GM21381 (cell line): ENCODE data around the gene RUNDC3A.
"Not testable (repeated sequence)": the region's sequence is repeated elsewhere in the genome, so short reads cannot be mapped to it uniquely, and the experiment has no call there.

ENCODE experiments used
- ATAC-seq: cut with Tn5 transposase; IDR thresholded peaks from one replicate; pipeline ENCODE4 v1.9.1; 2021; ENCODE audit warnings: mild to moderate bottlenecking, moderate library complexity; ENCODE audit not compliant: unreplicated experiment

Gene RUNDC3A

DNA sequence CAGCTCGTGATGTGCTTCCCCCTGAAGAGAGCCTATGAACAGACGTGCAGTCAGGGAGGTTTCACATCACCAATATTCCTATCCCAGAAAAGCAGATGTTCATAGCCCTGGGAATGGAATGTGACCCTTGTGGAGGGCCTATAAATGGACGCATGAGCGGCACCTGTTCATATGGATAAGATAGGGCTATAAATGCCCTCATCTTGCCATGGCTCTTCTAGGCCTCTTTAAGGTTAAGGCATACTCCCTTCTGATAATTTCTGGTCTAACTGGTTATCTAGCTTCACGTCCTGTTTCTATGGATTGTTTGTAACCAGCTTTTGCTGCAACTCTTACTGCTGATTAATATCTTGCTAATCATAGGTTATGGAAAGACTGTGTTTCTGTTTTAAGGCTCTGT is 32.2 kb downstream of the RUNDC3A start:
- ATAC-seq = not testable (repeated sequence)

DNA sequence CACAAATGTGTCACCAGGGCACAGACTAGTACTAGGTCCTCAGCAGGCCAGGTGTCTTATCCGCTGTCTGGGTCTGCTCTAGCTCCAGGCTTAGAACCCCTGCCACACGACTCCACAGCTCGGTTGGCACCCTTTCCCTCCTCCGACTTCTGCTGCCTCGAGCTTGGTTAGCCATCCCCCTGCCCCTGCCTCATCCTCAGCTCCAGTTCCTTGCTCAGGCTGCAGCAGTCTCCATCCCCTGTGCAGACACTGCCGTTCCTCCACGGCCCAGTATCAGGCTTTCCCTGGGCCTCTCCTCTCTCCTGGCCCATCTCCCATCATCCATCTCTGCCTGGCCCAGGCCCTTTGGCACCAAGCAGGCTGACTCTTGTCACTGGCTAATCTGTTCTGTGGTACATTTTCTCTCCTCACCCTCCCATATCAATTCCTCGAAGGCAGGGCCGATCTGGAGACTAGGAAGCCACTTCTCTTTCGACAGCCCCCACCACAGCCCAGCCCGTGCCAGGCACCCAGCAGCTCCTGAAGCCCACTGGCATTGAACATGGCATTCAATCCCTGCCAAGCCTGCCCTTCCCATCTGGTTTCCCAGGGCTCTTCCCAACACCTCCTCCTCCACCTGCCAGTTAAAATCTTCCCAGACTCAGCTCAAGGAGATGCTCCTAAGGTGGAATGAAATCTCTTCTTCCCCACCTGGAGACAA is 35.3 kb downstream of the RUNDC3A start:
- ATAC-seq = no peak

DNA sequence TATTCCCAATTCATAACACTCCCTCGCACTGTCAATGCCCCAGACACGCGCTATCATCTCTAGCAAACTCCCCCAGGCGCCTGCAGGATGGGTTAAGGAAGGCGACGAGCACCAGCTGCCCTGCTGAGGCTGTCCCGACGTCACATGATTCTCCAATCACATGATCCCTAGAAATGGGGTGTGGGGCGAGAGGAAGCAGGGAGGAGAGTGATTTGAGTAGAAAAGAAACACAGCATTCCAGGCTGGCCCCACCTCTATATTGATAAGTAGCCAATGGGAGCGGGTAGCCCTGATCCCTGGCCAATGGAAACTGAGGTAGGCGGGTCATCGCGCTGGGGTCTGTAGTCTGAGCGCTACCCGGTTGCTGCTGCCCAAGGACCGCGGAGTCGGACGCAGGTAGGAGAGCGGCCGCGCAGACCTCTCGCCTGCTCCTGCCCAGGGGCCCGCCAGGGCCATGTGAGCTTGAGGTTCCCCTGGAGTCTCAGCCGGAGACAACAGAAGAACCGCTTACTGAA is 36.6 kb downstream of the RUNDC3A start, which contains the start of gene GRN:
Gene GRN (plus strand): TSS at position 364 of the 515 bp plus-strand sequence. CDS start 3,863 bp downstream, outside the sequence.
- ATAC-seq = peak; percentile 64

DNA sequence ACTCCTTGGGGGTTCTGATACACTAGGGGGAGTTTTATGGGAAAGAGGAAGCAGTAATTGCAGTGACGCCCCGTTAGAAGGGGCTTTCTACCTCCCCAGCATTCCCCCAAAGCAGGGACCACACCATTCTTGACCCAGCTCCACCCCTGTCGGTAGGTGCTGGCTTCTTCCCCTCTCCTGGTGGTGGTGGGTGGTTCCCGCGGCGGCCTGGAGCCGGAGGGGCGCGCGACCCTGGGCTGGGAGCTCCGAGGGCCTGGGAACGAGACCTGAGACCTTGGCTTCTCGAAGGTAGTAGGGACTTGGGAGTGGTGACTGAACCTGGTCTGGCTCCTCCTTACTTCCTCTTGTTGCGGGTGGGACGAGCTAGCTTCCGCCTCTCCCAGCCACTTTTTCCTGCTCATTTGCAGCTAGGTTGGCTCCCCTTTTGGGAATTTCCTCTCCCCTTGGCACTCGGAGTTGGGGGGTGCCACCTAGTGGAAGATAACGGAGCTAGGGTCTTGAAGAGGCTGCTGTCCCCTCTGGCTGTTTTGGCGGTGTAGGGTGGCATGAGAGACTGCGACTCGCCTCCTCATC is 37.1 kb downstream of the RUNDC3A start:
- ATAC-seq = peak; percentile 8

DNA sequence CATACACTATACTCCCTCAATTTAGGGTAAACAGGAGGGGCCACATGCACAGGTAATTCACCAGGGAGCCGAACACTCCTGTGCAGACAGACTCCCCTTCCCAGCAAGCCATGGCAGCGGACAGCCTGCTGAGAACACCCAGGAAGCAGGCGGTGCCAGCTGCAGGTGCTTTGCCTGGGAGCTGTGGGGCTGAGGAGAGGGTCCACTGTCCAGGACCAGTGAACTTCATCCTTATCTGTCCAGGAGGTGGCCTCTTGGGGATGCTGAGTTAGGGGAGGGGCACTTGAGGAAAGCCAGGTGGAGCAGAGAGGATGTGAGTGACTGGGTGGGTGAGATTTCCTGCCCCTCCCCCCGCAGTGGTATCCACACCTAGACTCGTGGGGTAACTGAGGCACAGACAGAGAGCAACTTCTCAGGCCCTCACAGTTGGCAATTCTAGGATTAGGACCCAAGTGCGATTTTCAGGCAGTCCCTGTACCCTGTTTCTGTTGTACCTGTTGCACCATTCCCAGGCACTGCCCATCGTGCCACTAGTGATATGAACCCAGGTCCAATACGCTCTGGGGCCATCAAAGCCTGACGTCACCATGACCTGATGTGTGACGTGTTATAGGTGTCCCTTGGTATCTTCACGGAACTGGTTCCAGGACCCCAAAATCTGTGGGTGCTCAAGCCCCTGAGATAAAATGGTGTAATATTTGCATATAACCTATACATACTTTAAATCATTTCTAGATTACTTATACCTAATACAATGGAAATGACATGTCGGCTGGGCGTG is 37.9 kb downstream of the RUNDC3A start:
- no peak for ATAC-seq

DNA sequence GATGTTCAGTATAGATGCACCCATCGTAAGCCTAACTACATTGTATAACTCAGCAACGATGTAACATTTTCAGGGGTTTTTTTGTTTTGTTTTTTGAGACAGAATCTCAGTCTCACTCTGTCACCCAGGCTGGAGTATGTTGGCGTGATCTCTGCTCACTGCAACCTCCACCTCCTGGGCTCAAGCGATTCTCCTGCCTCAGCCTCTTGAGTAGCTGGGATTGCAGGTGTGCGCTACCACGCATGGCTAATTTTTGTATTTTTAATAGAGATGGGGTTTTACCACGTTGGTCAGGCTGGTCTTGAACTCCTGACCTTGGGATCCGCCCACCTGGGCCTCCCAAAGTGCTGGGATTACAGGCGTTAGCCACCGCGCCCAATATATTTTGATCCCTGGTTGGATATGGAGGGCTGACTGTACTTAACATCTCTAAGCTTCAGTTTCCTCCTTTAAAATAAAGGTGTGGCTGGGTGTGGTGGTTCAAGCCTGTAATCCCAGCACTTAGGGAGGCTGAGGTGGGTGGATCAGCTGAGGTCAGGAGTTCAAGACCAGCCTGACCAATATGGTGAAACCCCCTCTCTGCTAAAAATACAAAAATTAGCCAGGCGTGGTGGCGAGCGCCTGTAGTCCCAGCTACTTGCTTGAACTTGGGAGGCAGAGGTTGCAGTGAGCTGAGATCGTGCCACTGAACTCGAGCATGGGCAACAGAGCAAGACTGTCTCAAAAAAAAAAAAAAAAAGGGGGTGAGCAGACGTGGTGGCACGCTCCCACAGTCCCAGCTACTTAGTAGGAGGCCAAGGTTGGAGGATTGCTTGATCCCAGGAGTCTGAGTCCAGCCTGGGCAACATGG is 39.0 kb downstream of the RUNDC3A start:
- not testable (repeated sequence) for ATAC-seq

DNA sequence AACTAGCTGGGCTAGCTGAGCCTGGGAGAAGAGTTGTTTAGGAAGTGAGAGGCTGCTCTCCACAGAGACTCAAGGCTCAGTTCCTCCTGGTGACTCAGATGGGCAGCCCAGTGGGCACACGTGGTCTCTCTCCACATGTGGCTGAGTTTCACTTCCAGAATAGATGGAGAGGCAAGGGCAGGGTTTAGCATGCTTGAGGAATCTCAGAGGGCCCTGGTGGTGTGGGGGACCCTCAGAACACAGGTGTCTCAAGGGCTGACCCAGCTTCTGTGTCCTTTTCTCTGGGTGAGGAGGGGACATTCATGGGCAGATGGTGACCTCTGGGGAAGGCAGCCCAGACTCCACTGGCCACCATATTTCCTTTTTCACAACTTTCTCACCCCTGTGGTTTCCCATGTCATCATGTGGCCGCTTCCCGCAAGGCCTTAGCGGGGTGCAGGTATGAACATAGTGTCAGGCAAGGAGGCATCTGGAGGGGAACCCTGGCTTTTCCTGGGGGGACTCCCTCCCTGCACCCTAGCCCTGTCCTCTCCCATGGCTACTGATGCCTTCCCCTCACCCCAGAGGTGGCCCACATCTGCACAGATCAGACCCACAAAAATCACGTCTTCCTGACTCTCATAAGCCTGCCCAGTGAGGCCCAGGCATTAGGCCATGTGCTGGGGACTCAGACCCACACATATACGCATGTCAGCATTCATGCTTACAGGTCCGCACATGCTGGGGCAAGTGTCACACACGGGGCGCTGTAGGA is 40.0 kb downstream of the RUNDC3A start:
- ATAC-seq = peak; percentile 42

DNA sequence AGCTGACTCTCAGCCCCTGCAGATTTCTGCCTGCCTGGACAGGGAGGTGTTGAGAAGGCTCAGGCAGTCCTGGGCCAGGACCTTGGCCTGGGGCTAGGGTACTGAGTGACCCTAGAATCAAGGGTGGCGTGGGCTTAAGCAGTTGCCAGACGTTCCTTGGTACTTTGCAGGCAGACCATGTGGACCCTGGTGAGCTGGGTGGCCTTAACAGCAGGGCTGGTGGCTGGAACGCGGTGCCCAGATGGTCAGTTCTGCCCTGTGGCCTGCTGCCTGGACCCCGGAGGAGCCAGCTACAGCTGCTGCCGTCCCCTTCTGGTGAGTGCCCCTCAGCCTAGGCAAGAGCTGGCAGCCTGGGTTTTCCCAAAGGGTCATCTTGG is 40.6 kb downstream of the RUNDC3A start:
- no peak for ATAC-seq

DNA sequence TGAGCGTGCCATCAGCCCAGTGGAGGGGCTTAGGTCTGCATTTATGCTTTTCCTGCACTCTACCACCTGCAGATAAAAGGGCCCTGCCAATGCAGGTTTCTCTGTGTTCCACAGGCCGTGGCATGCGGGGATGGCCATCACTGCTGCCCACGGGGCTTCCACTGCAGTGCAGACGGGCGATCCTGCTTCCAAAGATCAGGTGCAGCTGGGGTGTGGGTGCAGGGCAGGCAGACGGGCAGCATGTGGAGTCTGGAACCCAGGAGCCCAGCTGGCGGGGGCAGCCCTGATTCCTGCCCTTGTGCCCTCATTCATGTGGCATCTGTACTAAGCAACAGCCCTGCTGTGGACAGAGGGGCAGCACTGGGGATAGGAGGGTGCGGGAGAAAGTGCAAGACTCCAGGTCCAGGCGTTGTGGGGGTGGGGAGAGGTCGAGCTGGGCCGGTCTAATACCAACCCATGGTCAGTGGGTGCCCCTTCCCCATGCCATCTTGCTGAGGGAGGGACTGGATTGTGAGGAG is 41.2 kb downstream of the RUNDC3A start:
- ATAC-seq = no peak

DNA sequence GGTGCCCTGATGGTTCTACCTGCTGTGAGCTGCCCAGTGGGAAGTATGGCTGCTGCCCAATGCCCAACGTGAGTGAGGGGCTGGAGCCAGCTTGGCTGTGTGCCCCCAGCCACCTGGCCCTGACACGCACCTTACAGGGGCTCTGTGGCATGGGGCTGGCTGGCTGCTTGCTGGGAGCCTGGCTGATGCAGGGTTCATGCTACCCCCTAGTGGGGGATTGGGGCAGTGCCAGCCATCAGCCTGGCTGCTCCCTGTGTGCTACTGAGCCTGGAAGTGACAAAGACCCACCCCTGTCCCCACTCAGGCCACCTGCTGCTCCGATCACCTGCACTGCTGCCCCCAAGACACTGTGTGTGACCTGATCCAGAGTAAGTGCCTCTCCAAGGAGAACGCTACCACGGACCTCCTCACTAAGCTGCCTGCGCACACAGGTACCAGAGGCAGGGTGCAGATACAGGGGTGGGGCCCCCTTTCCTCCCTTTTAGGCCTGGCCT is 42.4 kb downstream of the RUNDC3A start:
- ATAC-seq = no peak

DNA sequence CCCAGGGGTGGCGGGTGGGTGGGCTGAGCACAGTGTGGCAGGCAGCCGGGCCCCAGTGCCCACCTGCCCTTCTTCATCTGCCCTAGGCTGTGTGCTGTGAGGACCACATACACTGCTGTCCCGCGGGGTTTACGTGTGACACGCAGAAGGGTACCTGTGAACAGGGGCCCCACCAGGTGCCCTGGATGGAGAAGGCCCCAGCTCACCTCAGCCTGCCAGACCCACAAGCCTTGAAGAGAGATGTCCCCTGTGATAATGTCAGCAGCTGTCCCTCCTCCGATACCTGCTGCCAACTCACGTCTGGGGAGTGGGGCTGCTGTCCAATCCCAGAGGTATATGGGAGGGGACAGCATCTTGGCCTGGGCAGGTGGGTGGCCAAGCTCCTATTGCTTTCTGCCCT is 43.1 kb downstream of the RUNDC3A start:
- no peak for ATAC-seq

DNA sequence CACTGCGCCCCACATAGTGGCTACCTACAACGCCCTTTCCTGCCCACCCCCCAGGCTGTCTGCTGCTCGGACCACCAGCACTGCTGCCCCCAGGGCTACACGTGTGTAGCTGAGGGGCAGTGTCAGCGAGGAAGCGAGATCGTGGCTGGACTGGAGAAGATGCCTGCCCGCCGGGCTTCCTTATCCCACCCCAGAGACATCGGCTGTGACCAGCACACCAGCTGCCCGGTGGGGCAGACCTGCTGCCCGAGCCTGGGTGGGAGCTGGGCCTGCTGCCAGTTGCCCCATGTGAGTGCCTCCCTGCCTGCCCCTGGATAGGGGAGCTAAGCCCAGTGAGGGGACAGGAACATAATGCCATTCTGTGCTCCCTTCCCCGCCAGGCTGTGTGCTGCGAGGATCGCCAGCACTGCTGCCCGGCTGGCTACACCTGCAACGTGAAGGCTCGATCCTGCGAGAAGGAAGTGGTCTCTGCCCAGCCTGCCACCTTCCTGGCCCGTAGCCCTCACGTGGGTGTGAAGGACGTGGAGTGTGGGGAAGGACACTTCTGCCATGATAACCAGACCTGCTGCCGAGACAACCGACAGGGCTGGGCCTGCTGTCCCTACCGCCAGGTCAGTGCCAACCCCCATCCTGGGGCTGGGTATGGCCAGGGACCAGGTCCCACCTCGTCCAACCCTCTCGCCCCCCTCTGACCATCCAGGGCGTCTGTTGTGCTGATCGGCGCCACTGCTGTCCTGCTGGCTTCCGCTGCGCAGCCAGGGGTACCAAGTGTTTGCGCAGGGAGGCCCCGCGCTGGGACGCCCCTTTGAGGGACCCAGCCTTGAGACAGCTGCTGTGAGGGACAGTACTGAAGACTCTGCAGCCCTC is 43.8 kb downstream of the RUNDC3A start:
- ATAC-seq = no peak

DNA sequence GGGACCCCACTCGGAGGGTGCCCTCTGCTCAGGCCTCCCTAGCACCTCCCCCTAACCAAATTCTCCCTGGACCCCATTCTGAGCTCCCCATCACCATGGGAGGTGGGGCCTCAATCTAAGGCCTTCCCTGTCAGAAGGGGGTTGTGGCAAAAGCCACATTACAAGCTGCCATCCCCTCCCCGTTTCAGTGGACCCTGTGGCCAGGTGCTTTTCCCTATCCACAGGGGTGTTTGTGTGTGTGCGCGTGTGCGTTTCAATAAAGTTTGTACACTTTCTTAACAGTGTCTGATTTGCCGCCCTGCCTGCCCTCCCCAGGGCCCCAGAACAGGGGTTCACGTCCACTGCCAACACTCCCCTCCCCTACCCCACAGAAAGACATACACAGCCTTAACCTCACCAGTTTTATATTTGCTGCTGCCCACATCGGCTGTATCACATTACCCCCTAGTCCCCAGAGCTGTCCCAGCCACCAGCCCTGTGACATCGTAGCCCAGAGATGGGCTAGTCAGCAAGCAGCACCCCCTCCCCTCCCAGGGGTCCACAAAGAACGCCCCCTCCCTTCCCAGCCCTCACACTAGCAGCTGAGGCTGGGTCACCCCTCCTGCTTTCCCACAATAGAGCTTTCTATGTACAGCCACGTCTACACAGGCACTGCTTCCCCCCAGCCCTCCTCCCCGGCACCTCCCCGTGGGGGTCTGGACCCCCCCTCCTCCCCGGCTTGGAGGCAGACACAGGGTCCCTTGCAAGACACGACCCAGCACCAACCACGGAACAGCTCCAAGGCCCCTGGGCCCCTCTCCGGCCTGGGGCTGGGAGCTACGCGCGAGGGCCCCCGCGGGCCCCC is 44.6 kb downstream of the RUNDC3A start:
- no peak for ATAC-seq

DNA sequence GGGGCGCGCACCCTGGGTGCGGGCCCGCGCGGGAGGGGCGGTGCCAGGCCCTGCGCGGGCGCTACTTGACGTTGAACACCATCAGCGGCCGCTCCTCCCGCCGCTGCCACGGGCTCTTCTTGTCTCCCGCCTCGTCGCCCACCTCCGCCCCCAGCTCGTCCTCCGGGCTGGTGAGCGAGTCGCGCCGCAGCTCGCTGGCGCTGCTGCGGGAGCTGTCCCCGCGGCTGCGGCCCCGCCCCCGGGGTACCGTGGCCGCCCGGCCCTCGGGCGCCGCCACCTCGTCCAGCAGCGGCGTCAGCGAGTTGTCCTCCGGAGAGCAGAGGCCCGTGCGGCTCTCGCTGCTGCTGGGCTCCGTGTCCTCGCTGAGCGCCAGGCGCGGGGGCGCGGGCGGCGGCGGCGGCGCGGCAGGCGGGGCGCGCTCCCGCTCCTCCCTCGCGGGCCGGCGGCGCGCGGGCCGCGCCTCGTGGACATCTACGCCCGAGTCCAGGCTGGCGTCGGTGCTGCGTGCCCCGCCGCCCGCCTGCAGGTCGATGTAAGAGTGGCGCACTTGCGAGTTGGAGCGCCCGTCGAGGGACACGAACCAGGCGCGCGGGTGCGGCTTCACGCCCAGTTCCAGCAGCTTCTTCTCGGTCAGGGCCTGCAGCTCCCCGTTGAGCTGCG is 45.4 kb downstream of the RUNDC3A start:
- no peak for ATAC-seq

DNA sequence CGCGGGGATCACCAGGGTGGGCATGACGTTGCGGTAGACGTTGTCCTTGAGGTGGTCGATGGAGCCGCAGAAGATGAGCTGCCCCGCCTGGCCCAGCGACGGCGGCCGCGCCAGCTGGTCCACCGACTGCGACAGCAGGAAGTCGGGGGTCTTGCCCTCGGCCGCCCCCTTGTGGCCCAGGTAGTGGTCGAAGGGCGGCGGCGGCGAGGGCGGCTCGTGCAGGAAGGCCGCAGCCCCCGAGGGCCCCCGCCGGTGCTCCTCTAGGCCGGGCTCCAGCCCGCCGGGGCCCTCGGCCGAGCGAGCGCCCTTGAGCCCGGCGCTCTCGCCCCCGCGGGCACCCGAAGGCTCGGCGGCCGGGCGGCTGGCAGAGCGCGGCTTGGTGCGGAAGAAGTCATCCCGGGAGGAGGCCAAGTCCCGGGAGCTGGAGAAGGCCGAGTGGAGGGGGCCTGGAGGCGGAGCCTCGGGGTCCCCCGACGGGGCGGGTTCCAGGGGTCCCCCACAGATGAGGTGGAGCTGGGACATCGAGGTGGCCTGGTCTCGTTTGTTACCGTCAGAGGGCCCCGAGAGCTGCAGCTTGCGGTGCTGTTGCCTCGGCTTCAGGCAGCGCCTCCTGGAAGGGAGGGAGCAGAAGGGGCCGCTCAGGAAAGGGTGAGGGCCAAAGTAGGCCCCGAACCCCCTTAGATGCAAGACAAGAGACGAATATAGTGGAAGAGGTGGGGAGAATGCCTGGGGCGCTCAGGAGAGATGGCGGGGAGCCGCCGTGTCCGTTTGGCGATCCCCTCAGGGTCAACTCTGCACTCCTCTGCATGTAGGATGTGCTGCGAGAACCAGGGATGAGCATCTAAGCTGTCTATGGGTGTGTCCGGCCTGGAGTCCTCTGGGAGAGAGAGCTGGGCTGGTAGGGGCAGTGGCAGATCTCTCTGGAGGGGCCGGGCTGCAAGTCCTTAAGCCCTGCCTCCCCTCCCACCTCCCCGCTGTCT is 46.5 kb downstream of the RUNDC3A start:
- ATAC-seq = no peak

DNA sequence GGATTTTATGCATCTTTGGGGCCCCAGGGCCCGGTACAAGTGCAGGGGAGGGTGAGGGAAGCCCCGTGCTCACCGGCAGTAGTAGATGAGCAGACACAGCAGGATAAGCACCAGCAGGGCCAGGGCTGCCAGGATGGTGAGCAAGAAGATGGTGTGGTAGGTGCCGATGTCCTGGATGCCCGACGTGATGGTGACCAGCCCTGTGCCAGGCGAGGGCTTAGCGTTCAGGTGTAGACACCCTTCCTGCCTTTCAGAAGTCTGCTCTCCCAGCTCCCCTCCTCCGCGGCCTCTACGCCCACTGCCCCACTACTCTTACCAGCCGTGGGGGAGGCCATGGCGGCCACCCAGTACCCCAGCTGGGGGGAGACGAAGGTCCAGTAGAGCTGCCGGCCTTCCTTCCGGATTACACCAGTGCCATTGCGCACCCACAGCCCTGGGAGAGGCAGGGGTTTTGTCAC is 47.3 kb downstream of the RUNDC3A start:
- no peak for ATAC-seq
